Kidney glomerular epithelial cell (primary cell): ENCODE results near the gene UQCRQ.
"Not testable (repeated sequence)": the region's sequence is repeated elsewhere in the genome, so short reads cannot be mapped to it uniquely, and the experiment has no call there.

ENCODE experiments used
- DNase-seq: peaks from one replicate; lab custom pipeline; 2025; lab: John Stamatoyannopoulos, UW

Gene UQCRQ

GRCh38 chr5:132832612-132833011 lies 33.8 kb upstream of the UQCRQ start:
- DNase-seq: no peak

GRCh38 chr5:132834057-132834456 lies 32.4 kb upstream of the UQCRQ start:
- no peak for DNase-seq

DNA sequence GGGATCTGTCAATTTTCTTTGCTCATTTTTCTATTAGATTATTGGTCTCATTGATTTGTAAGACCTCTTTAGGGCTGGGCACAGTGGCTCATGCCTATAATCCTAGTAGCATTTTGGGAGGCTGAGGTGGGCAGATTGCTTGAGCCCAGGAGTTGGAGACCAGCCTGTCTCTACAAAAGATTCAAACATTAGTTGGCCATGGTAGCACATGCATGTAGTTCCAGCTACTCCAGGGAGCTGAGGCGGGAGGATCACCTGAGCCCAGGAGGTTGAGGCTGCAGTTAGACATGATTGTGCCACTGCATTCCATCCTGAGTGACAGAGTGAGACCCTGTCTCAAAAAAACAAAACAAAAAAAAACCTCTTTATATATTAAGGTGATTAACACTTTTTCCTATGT lies 29.6 kb upstream of the UQCRQ start:
- no peak for DNase-seq

- no peak for DNase-seq
Observed at GRCh38 chr5:132837868-132838267, 28.6 kb upstream of the UQCRQ start.

DNA sequence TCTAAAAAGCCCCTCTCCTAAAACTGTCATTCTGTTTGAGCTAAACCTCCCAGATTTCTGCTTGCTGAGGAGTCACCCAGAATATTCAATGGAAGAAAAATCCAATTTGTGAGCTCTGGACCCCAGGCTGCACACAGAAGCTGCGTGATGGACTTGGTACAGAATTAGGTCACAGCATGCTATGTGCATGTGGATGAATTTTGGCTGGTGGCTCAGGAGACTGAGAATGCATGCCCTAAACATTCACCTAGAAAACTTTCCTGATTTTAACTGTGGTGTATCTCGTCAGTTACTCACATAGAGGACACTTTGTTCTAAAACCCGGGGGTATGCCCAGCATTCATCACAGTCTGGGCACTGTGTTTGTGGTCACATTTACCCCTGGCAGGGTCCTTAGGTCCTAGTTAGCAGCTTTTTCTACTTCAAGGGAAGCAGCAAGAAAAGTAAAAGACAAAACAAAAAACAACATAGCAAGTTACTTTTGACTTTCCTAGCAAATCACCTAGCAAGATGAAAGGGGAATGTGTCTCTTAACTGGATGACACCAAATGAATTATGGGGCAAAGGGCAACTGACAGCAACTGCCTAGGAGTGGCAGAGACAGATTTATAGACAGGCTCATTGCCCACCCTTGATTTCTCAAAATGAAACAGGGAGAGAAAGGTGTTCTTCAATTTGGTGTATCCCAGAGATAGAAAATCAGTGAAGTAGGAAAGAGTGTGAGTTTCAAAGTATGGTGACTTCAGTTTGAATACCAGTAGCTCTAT lies 27.7 kb upstream of the UQCRQ start:
- DNase-seq: no peak

DNA sequence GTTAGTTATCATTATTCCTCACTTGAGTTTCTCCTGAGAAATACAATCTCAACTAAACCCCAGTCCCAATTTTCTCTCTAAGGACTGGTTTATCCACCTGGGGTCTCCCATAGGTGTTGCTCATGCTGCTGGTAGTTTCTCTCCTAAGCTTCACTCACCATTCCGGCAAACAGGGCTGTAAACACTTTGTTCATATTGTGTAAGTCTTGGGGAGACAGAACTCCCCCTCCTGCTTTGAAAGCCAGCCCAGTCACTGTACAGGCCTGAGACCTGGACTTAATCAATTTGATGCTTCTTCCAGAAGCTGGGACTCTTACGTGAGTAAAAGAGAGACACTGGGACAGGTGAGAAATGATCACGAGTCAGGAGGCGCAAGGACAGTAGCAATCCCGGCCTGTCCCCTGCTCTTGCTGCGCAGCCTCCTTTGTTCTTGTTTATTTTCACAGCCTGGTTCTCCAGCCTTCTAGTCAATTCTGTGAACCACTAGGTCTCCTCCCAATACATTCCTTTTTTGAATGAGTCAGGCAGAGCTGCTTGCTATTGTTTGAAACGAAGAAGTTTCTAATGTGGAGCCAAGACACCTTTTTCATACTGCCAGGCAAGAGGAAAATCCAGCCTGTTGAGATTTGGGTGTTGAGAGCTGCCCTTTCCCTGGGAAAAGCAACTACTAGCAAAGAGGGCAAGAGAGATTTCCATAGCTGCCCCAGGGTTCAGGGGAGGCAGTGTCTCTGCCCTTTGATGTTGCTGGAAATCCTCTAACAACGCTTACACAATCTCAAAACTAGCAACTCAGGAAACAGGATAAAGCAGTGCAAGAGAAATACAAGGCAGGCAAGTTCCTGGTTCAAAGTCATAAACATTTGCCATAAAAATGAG lies 26.8 kb upstream of the UQCRQ start:
- peak; percentile 63 for DNase-seq

GRCh38 chr5:132840313-132840712 lies 26.1 kb upstream of the UQCRQ start:
- DNase-seq: no peak

- DNase-seq: no peak
Observed at GRCh38 chr5:132840896-132841295, 25.5 kb upstream of the UQCRQ start.

GRCh38 chr5:132841305-132841704 lies 25.1 kb upstream of the UQCRQ start:
- no peak for DNase-seq

DNA sequence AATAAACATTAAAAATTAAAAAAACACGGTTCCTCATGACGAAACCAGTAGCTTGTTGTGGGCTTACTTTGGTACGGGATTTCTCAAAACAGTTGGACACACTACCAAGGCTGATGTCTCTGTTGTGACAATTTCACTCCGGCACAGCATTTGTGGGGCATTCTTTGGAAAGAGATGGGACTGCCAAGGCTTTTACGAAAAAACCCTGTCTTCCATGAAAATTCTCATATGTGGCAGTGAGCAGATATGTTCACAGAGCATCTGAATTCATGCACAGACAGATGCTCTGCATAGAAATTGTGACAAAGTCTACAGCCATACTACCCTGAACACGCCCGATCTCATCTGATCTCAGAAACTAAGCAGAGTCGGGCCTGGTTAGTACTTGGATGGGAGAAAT lies 18.2 kb upstream of the UQCRQ start:
- DNase-seq: no peak

GRCh38 chr5:132849347-132849746 lies 17.1 kb upstream of the UQCRQ start:
- DNase-seq: no peak

GRCh38 chr5:132850066-132850465 lies 16.4 kb upstream of the UQCRQ start:
- DNase-seq: no peak

- no peak for DNase-seq
Observed at GRCh38 chr5:132853323-132853722, 13.1 kb upstream of the UQCRQ start.

GRCh38 chr5:132853790-132854189 lies 12.7 kb upstream of the UQCRQ start:
- no peak for DNase-seq

DNA sequence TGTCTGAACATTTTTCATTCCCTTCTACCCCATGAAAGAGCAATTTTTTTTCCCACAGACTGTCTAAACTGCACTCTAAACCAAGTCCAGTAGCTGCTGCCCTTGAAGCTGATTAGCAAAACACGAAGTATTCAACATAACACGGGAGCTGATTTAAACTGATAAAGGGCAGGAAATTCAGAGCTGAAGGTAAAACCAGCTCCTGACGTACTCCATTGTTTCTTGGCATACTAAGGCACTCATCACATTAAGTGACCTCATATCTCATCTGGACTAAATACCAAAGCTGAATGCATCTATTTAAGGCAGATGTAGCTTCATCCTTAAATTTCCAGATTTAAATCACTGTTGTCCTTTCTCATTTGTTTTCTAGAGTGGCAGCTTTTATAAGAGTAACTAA lies 12.1 kb upstream of the UQCRQ start:
- no peak for DNase-seq

DNA sequence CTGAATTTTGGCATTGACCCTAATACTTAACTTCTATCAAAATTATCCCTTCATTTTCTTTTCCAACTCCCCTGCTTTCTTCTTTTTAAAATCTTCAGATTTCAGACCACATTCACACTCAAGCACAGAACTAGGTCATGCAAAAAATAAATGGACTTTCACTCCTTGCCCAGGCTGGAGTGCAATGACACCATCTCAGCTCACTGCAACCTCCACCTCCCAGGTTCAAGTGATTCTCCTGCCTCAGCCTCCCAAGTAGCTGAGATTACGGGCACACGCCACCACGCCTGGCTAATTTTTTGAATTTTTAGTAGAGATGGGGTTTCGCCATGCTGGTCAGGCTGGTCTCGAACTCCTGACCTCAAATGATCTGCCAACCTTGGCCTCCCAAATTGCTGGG lies 11.4 kb upstream of the UQCRQ start:
- not testable (repeated sequence) for DNase-seq

DNA sequence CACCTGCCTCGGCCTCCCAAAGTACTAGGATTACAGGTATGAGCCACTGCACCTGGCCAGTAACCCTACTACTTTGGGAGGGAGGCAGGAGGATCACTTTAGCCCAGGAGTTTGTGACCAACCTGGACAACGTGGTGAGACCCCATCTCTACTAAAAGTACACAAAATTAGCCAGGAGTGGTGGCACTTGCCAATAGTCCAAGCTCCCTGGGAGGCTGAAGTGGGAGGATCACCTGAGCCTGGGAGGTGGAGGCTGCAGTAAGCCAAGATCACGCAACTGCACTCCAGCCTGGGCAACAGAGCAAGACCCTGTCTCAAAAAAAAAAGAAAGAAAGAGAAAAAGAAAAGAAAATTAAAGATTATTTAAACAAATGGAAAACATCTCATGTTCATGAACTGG lies 10.4 kb upstream of the UQCRQ start:
- no peak for DNase-seq

DNA sequence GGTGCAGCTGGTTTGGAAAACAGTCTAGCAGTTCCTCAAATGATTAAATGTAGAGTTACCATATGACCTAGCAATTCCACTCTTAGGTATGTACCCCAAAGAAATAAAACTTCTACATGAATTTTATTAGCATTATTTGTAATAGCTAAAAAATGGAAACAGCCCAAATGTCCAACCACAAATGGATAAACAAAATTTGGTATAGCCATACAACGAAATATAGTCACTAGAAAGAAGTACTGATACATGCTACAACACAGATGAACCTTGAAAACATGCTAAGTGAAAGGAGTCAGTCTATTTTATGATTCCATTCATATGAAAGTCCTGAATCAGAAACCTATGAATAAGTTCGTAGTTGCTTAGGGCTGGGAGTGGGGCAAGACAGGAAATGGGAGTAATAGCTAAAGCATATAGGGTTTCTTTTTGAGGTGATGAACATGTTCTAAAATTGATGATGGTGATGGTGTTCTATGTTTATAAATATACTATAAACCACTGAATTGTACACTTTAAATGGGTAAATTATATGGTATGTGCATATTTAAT lies 6.5 kb upstream of the UQCRQ start:
- DNase-seq: no peak

DNA sequence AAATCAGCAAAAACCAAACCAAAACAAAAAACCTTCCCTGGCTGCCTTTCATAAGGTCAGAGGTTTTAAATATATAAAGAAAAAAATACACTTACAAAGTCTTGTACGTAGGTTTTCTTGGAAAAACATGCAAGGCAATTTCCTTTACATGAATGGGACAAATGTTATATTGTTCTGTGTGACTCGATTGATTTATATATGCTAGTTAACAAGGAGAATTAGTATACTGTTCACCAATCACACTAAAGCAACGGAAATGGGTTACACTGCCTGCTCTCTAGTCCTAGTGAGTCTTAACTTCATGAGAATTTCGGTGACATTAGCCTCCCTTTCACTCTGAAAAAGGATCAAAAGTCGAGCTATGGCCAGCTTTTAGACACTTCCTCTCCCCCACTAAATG lies 5.7 kb upstream of the UQCRQ start:
- no peak for DNase-seq

DNA sequence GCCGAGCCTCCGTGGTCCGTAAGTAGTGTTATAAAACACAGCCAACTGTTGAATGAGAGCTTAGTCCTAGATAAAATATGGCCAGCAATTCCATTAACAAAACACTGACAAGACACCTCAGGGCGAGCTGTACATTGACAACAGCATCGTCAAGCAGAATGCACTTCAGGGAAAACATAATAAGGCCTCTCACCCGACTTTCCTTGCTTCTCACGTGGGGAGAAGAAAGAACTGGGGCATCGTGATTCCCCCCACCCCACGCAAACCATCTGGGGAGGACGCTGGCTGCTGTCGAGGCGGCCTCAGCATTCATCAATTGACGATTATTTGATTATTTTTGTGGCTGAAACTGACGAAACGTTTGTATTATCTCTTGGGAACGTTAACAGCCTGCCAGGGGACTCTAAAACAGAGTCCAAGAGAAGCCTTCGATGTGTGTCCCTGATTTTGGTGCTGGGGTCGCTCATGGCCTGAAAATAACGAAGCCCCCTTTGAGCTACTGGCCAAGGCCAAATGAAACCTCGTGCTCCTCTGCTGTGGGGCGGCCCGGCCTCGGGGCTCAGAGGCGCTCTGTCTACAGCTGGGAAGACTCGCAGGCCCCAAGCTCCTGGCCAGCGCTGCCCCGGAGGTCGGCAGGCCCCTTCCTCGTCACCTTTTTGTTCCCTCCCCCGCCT lies 637 bp upstream of the UQCRQ start:
- DNase-seq: no peak

DNA sequence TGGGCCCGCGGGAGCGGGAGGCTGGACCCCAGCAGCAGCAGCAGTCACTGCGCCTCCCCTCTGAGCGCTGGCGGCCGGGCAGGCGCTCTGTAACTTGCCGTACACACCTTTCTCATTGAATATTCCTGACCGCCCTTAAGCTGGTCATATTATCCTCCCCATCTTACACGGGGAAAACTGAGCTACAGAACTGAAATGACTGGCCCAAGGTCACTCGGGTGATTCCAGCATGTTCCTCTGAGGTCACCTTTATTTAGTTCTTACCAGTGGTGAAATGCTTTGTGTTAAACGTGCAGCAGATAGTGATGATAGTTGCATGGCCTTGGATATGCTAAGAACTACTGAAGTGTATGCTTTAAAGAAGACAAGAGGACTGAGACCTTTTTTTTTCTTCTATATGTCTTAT lies 607 bp downstream of the UQCRQ start:
- no peak for DNase-seq

DNA sequence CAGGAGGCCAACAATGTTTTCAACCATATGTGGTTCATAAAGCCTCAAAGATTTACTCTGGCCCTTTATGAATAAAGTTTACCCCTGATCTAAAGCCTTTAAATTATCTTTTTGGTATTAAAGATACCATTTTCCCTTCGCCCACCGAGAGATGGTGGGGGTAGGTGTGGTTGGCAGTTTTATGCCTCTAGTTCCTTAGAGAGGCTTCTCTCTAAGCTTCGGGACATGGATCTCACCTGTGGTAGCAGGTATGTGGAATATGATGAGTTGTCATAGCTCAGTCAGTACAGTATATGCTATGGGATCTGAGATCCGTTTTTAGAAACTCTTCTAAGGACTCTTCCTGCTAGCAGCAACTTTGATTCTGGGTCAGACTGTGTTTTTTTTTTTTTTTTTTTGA lies 2.3 kb downstream of the UQCRQ start:
- DNase-seq: no peak

DNA sequence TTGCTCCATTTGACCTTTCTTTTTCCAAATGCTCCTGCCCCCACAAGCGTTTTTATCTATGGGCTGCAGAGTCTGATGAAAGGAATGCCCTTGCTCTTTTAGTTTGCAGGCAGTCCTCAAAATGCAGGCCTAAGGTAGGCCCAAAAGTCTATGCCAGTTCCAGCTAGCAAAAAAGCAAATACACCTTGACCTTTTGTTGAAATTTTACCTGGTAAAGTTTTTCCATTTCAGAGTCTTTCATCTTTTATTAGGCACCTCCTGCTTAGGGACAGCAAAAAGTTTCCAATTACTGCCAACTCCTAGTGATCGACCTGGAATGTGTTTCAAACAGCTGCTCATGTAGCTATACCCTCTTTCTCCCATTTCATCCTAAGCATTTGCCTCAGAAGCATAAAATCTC lies 4.4 kb downstream of the UQCRQ start:
- no peak for DNase-seq
